OCI-LY3 (cell line): ENCODE measurements around the gene SLC6A9.
A peak's percentile ranks its signal among the peaks of the same experiment; 100 is the strongest.

ENCODE experiments used
- EZH2phosphoT487 ChIP-seq: fragments of 200-600 bp; shearing (Covaris generic); IDR thresholded peaks from 2 replicates; pipeline ENCODE4 v1.6.1; 2018; ENCODE audit warnings: antibody characterized with exemption, mixed run types, low read depth
- TF ChIP-seq, protein P1 (sequence below): fragments of 200-600, 300-600 bp; sonication (generic); IDR thresholded peaks from 2 replicates; pipeline ENCODE4 v1.5.1; 2014; ENCODE audit warnings: antibody characterized with exemption, low read length, low read depth

- no peak for TF ChIP-seq EZH2phosphoT487
- TF ChIP-seq, protein P1, sequence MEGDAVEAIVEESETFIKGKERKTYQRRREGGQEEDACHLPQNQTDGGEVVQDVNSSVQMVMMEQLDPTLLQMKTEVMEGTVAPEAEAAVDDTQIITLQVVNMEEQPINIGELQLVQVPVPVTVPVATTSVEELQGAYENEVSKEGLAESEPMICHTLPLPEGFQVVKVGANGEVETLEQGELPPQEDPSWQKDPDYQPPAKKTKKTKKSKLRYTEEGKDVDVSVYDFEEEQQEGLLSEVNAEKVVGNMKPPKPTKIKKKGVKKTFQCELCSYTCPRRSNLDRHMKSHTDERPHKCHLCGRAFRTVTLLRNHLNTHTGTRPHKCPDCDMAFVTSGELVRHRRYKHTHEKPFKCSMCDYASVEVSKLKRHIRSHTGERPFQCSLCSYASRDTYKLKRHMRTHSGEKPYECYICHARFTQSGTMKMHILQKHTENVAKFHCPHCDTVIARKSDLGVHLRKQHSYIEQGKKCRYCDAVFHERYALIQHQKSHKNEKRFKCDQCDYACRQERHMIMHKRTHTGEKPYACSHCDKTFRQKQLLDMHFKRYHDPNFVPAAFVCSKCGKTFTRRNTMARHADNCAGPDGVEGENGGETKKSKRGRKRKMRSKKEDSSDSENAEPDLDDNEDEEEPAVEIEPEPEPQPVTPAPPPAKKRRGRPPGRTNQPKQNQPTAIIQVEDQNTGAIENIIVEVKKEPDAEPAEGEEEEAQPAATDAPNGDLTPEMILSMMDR = 0 out of 2 replicates have a peak, but pooled peaks have one; percentile 16
Measured at GRCh38 chr1:44035726-44036408, 4.6 kb upstream of the SLC6A9 start.
